HUES48 (cell line): ENCODE data around the gene SPPL3.

Experiments used
- H3K27ac ChIP-seq: one replicate; pipeline ENCODE4 v1.7.0; 2013; ENCODE audit warnings: low read depth, low read length, inconsistent platforms
- H3K27me3 ChIP-seq: 2 replicates; pipeline ENCODE4 v1.6.1; 2013; ENCODE audit warnings: mild to moderate bottlenecking, low read length; ENCODE audit not compliant: control insufficient read depth, insufficient read depth
- H3K36me3 ChIP-seq: 2 replicates; pipeline ENCODE4 v1.6.1; 2013; ENCODE audit warnings: low read length; ENCODE audit not compliant: control insufficient read depth, insufficient read depth
- H3K4me1 ChIP-seq: 2 replicates; pipeline ENCODE4 v1.6.1; 2013; ENCODE audit warnings: mild to moderate bottlenecking, low read length; ENCODE audit not compliant: control insufficient read depth, insufficient read depth
- H3K4me3 ChIP-seq: 2 replicates; pipeline ENCODE4 v1.5.1; 2013; ENCODE audit warnings: mild to moderate bottlenecking, low read depth, low read length
- H3K9ac ChIP-seq: 2 replicates; pipeline ENCODE4 v1.6.1; 2013; ENCODE audit warnings: mild to moderate bottlenecking, low read depth, low read length, moderate library complexity
- H3K9me3 ChIP-seq: 2 replicates; pipeline ENCODE4 v1.6.1; 2013; ENCODE audit warnings: low read length; ENCODE audit not compliant: control insufficient read depth, insufficient read depth

The SPPL3 gene

DNA sequence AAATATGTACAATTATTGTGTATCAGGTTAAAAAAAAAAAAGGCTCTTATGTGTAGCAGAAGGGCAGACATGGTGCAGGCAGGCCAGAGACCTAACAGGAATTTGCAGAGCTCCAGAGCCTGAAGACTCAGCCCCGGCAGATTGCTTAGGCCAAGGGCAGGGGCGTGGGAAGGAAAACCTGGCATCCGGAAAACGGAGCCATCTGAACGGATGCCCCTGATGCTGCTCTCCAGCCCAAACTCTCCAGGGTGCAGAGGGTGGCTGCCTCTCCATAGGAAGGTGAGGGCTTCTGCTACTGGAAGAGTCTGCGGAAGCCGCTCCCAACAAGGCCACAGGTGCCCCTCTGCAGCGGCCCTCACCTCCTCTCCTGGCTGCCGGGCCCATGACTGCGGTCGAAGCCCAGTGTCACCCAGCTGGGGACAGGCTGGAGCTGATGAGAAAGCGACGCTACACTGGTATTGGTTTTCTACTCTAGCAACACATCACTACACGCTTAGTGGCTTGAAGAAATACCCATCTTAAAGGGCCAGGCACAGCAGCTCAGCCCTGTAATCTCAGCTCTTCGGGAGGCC, 159.2 kb downstream of the SPPL3 start:
- Histone ChIP-seq H3K4me3 (no peak overlapping the region), H3K9me3 (no peaks in the 10 kb centered on the region), H3K4me1 (no peaks in the 10 kb centered on the region), H3K27me3 (no peaks in the 10 kb centered on the region), H3K27ac (no peak overlapping the region), H3K36me3 (no peaks in the 10 kb centered on the region), H3K9ac (no peak overlapping the region)

GRCh38 chr12:120741476-120742421, 162.4 kb downstream of the SPPL3 start:
- Histone ChIP-seq H3K9ac (no peak overlapping the region), H3K9me3 (no peaks in the 10 kb centered on the region), H3K27ac (no peak overlapping the region), H3K36me3 (no peaks in the 10 kb centered on the region), H3K4me1 (no peaks in the 10 kb centered on the region), H3K27me3 (no peaks in the 10 kb centered on the region), H3K4me3 (no peak overlapping the region)

DNA sequence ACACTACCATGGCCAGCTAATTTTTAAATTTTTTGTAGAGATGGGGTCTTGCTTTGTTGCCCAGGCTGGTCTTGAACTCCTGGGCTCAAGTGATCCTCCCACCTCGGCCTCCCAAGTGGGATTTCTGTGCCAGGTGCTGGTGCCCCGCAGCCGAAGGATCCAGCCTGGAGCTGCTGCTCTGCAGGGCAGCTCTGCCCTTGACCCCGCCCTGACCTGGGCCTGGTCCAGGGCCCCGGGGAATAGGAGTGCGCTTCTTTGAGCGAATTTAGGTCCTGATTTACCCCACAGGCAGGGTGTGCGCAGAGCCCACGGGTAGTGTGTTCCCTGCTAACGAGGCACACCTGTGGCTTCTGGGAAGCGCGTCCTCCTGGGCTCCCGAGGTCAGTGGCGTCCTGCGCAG, 163.3 kb downstream of the SPPL3 start:
- Histone ChIP-seq H3K4me3 (no peak overlapping the region), H3K36me3 (no peaks in the 10 kb centered on the region), H3K9ac (no peak overlapping the region), H3K27me3 (no peaks in the 10 kb centered on the region), H3K27ac (no peak overlapping the region), H3K9me3 (no peaks in the 10 kb centered on the region), H3K4me1 (no peaks in the 10 kb centered on the region)

GRCh38 chr12:120739821-120740613, 164.1 kb downstream of the SPPL3 start:
- no peaks in the 10 kb centered on the region for H3K9me3 ChIP-seq
- no peak overlapping the region for H3K9ac ChIP-seq
- H3K27ac ChIP-seq = no peak overlapping the region
- H3K4me1 ChIP-seq = no peaks in the 10 kb centered on the region
- H3K4me3 ChIP-seq = no peak overlapping the region
- H3K27me3 ChIP-seq = no peaks in the 10 kb centered on the region
- no peaks in the 10 kb centered on the region for H3K36me3 ChIP-seq

GRCh38 chr12:120739031-120739762, 165.0 kb downstream of the SPPL3 start:
- H3K9ac ChIP-seq = no peak overlapping the region

GRCh38 chr12:120738252-120739030, 165.7 kb downstream of the SPPL3 start:
- Histone ChIP-seq H3K27ac (no peak overlapping the region), H3K9ac (no peak overlapping the region), H3K9me3 (no peaks in the 10 kb centered on the region), H3K4me1 (no peaks in the 10 kb centered on the region), H3K36me3 (no peaks in the 10 kb centered on the region), H3K27me3 (no peaks in the 10 kb centered on the region), H3K4me3 (no peak overlapping the region)

More at GRCh38 chr12:120739031-120739762, 165.0 kb downstream of the SPPL3 start:
- Histone ChIP-seq H3K4me1 (no peaks in the 10 kb centered on the region), H3K36me3 (no peaks in the 10 kb centered on the region), H3K27ac (no peak overlapping the region), H3K4me3 (no peak overlapping the region), H3K9me3 (no peaks in the 10 kb centered on the region), H3K27me3 (no peaks in the 10 kb centered on the region)

- Histone ChIP-seq H3K9ac (no peak overlapping the region), H3K36me3 (no peaks in the 10 kb centered on the region), H3K9me3 (no peaks in the 10 kb centered on the region), H3K4me3 (no peak overlapping the region), H3K27me3 (no peaks in the 10 kb centered on the region), H3K4me1 (no peaks in the 10 kb centered on the region), H3K27ac (no peak overlapping the region)
These were observed 166.5 kb downstream of the SPPL3 start for GRCh38 chr12:120737557-120738251.

- Histone ChIP-seq H3K36me3 (no peaks in the 10 kb centered on the region), H3K9ac (no peak overlapping the region), H3K27ac (no peak overlapping the region)
These were observed 167.5 kb downstream of the SPPL3 start for GRCh38 chr12:120736404-120737331.

DNA sequence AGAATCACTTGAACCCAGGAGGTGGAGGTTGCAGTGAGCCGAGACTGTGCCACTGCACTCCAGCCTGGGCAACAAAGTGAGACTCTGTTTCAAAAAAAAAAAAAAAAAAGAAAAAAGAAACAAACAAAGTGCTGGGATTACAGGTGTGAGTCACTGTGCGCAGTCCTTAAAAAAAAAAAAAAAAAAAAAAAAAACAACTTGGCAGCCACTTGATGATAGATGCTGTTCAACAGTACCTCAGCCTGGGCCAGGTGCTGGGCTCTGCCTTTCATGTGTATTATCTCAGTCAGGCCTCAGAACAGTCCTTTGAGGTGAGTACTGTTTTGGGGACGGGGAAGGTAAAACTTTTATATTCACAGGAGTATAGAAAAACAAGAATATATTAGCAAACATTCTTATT, 169.0 kb downstream of the SPPL3 start:
- Histone ChIP-seq H3K9me3 (no peaks in the 10 kb centered on the region), H3K4me3 (no peak overlapping the region), H3K27ac (no peak overlapping the region), H3K36me3 (no peaks in the 10 kb centered on the region), H3K4me1 (no peaks in the 10 kb centered on the region), H3K27me3 (no peaks in the 10 kb centered on the region), H3K9ac (no peak overlapping the region)

More at GRCh38 chr12:120736404-120737331, 167.5 kb downstream of the SPPL3 start:
- H3K9me3 ChIP-seq = no peaks in the 10 kb centered on the region
- no peaks in the 10 kb centered on the region for H3K4me1 ChIP-seq
- no peak overlapping the region for H3K4me3 ChIP-seq
- no peaks in the 10 kb centered on the region for H3K27me3 ChIP-seq
